ENCODE measurements around the gene LRRC32.

- TF ChIP-seq, protein P1, sequence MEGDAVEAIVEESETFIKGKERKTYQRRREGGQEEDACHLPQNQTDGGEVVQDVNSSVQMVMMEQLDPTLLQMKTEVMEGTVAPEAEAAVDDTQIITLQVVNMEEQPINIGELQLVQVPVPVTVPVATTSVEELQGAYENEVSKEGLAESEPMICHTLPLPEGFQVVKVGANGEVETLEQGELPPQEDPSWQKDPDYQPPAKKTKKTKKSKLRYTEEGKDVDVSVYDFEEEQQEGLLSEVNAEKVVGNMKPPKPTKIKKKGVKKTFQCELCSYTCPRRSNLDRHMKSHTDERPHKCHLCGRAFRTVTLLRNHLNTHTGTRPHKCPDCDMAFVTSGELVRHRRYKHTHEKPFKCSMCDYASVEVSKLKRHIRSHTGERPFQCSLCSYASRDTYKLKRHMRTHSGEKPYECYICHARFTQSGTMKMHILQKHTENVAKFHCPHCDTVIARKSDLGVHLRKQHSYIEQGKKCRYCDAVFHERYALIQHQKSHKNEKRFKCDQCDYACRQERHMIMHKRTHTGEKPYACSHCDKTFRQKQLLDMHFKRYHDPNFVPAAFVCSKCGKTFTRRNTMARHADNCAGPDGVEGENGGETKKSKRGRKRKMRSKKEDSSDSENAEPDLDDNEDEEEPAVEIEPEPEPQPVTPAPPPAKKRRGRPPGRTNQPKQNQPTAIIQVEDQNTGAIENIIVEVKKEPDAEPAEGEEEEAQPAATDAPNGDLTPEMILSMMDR (IDR thresholded peaks at IDR 0.05) = no peak
- TF ChIP-seq EP300 (IDR thresholded peaks at IDR 0.05) (no peak), POLR2A (IDR thresholded peaks at IDR 0.05; ENCODE audit: low read depth) (no peak)
These were observed 35.7 kb downstream of the LRRC32 start for GRCh38 chr11:76634886-76635285.
